Activated naive CD4-positive, alpha-beta T cell treated with anti-CD3 and anti-CD28 coated beads, Interleukin-2, amount 50 U/mL, for 16 hours (primary cell): ENCODE measurements around the gene PANK4.
"Not testable (repeated sequence)": the region's sequence is repeated elsewhere in the genome, so short reads cannot be mapped to it uniquely, and the experiment has no call there.

Source experiments
- DNase-seq: peaks from one replicate; pipeline ENCODE4 v3.0.0-alpha.2; 2020

PANK4 gene

DNA sequence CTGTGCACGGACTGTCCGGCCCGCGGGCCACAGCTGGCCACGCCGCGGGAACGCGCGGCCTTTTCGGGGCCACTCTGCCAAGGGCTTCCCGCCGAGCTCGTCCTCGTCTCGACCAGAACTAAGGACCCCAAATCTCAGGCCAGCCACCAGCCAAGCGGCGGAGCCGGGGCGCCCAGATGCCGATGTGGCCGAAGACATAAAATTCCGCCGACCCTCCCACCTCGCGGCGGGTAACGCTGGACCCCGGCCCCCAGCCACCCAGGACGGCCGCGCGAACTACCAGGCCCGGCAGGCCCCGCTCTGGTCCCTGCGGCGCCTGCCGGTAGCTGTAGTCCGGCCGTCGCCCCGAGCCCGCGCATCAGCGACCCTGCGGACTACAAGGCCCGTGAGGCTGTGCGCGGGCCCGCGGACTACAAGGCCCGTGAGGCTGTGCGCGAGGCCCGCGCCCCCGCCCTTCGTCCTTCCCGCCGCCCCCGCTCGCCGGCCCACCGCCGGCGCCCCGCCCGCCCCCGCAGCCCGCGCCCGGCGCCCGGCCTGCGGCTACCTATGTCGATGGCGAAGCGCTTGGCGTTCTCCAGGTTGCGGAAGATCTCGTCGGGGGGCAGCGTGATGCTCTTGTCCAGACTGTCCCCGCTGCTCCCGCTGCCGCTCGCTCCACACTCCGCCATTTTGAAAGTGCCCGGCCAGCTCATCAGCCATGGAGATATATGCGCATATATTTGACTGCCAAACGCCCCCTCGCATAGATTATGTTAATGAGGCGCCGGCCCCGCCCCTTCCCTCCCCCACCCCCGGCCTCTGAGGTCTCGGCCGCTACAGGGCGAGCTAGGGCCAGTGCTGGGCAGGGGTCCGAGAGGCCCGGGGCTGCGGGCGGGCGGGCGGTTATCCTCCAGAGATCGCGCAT is at the start of gene PANK4:
Gene PANK4, minus strand, starts transcription at position 677 of the 904 bp plus-strand sequence. Its CDS starts 9 bp downstream, at position 668.
- DNase-seq, result peak; percentile 91

DNA sequence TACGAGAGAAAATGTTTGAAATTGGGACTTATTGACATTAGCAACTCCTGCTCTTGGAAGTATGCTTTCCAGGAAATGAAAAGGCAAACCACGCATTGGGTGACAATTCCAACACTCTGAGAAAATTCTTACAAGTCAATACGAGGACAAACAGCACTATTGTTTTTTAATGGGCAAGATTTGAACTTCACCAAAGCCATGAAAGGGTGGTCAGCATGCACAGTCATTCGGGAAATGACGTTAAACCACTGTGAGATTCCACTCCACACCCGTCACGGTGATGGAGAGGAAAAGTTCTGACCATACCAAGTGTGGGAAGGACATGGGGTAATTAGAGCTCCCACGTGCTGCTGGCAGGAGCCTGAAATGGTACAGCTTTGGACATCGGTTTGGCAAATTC is 48.0 kb upstream of the PANK4 start:
- no peak for DNase-seq

DNA sequence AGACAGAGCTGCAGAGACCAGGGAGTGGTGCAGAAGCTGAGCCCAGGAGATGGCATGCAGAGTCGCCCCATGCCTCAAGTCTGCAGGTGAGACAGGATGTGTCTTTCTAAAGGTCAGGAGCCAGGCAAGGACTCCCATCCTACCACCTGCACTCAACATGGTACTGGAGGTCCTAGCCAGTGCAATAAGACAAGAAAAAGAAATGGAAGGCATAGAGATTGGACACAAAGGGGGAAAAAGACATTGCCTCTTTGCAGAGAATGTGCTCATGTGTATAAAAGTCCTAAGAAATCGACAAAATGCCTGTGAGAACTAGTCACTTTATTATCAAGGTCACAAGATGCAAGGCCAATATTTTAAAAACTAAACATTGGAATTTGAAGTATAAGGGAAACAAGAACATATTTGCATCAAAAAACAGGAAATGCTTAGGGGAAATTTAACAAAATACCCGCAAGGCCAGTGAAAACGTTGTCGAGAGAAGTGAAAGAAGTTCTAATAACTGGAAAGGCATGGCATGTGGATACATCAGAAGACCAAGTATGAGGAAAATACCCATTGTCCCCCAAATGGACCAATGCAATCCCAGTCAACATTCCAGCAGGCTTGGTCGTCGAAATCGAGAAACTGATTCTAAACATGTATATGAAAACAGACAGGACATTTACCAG is 47.0 kb upstream of the PANK4 start:
- DNase-seq, result no peak

GRCh38 chr1:2571348-2571747 is 45.0 kb upstream of the PANK4 start:
- no peak for DNase-seq

DNA sequence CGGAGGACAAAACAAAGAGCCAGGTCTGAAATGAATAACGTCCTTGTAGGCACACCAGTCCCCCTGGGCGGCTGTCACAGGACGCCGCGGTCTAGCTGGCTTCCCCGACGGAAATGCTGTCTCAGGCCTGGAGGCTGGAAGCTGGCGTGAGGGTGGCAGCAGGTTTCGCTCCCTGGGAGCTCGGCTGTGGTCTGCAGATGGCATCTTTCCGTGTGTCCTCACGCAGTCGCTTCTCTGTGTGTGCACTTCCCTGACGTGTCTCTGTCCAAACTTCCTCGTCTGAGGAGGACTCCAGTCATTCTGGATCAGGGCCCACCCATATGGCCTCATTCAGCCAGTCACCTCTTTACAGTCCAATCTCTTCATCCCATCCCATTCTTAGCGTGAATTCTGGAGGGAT is 43.9 kb upstream of the PANK4 start:
- DNase-seq, result no peak

GRCh38 chr1:2569703-2570102 is 43.3 kb upstream of the PANK4 start:
- not testable (repeated sequence) for DNase-seq

- DNase-seq, result no peak
Measured at GRCh38 chr1:2569060-2569459, 42.7 kb upstream of the PANK4 start.

DNA sequence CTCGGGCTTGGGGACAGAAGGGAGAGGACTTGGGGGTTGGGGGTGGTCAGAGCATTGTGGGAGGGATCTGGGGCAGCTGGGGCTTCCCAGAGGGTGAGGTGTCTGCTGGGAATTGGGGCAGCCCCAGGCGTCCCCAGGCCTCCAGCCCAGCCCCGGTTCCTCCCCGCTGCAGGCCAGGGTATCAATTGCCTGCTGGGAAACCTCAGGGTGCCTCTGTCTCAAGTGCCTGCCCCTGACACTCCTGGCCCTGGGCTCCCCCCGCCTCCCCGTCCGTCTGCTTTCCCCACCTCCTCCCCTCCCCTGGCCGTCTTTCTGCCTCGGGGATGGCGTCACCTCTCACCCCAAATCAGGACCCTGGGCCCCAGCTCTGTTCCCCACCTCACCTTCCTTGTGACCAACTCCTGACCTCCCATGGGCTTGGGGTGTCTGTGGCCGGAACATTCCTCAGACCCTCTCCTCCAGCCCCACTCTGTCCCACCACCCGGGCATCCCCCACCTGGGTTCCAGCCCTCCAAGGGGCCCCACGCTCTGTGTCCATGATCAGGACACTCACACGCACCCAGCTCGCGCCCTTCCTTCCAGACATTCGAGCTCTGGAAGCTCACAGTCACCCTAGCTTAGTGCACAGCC is 41.9 kb upstream of the PANK4 start:
- not testable (repeated sequence) for DNase-seq

- no peak for DNase-seq
Measured at GRCh38 chr1:2567083-2567679, 40.8 kb upstream of the PANK4 start.

- no peak for DNase-seq
Measured at GRCh38 chr1:2566101-2567045, 40.0 kb upstream of the PANK4 start.

DNA sequence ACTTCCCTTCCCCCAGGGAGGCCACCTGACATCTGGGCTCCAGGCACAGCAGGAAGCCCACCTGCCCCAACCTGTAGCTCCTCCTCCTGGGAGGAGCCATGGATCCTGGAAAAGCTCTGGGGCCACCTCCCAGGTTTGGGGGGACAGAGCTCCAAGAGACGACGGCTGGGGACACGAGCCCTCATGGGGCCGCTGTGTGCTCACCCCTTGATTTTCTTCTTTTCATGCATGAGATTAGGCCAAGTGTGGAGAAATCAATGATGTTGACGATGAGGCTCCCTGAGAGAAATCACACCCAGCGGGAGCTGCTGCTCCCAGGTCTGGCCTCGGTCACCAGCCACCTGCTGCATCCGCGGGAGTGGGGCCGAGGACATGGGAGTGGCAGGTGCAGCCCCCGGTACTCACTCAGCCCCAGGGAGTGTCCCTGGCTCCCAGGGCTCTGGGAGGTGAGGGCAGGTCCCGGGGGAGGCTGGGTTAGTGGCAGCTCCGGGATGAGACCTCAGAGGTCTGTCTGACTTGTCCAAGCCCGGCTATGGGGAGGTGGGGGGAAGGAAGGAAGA is 38.5 kb upstream of the PANK4 start:
- no peak for DNase-seq

GRCh38 chr1:2564006-2564814 is 37.8 kb upstream of the PANK4 start:
- no peak for DNase-seq

DNA sequence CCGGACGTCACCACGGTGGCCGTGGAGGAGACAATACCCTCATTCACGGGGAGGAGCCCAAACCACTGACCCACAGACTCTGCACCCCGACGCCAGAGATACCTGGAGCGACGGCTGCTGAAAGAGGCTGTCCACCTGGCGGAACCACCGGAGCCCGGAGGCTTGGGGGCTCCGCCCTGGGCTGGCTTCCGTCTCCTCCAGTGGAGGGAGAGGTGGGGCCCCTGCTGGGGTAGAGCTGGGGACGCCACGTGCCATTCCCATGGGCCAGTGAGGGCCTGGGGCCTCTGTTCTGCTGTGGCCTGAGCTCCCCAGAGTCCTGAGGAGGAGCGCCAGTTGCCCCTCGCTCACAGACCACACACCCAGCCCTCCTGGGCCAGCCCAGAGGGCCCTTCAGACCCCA is 36.8 kb upstream of the PANK4 start:
- DNase-seq, result no peak

GRCh38 chr1:2561898-2562895 is 35.8 kb upstream of the PANK4 start:
- no peak for DNase-seq

GRCh38 chr1:2561446-2561845 is 35.0 kb upstream of the PANK4 start:
- DNase-seq, result no peak

GRCh38 chr1:2560299-2561073 is 34.1 kb upstream of the PANK4 start:
- no peak for DNase-seq

DNA sequence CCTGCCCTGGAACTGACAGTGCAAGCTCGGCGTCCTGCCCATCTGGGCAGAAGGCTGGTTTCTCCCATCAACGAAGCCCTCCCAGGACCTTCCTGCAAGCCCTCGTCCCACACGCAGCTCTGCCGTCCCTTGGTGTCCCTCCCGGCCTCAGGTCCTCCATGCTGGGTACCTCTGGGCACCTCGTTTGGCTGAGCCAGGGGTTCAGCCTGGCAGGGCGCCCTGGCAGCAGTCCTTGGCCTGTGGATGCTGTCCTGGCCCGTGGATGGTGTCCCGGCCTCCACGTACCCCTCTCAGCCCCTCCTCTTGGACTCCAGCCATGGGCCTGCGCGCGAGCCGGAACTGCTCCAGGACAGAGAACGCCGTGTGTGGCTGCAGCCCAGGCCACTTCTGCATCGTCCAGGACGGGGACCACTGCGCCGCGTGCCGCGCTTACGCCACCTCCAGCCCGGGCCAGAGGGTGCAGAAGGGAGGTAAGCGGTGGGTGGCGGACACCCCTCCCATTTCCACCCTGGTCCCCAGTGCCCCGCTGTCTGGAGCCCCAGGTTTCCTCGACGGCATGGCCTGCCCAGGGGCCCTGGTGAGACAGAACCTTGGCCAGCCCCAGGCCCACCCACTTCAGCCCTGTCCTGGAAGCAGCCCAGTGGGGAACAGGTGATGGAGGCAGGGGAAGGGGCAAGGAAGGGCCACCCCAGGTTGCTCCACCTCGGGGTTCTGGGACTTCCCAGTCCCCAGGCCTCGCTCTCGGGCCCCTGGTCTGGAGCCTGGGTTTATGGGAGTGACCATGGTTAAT is 33.3 kb upstream of the PANK4 start:
- DNase-seq, result no peak

DNA sequence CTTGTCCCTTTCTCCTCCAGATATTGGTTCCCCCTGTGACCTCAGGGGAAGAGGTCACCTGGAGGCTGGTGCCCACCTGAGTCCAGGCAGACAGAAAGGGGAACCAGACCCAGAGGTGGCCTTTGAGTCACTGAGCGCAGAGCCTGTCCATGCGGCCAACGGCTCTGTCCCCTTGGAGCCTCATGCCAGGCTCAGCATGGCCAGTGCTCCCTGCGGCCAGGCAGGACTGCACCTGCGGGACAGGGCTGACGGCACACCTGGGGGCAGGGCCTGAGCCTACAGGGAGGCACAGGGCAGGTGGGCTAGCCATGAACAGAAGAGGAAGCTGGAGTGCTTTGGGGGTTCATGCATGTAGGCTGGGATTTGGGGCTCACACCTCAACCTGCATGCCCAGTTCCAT is 32.5 kb upstream of the PANK4 start:
- DNase-seq, result no peak
